ENCODE results near the gene MROH2A. TPM values are rescaled to one million over a fixed set of nuclear protein-coding genes. Genes with fewer than 3 reads are reported as not detected.

The MROH2A gene
- total RNA-seq, 1 donor from 2014 or later, result 0.31 TPM

- no peak for TF ChIP-seq CTCF (IDR thresholded peaks at IDR 0.05; ENCODE audit: unreplicated experiment)
- Mint-ChIP-seq H3K27me3 (ENCODE audit: unreplicated experiment) (peaks cover 2% of the 10 kb centered on the region), H3K36me3 (ENCODE audit: low read depth, unreplicated experiment) (no peaks in the 10 kb centered on the region), H3K4me1 (ENCODE audit: unreplicated experiment) (peaks cover 6% of the 10 kb centered on the region), H3K9me3 (ENCODE audit: unreplicated experiment) (no peaks in the 10 kb centered on the region), H3K4me3 (ENCODE audit: unreplicated experiment) (no peak overlapping the region), H3K27ac (ENCODE audit: unreplicated experiment) (no peak overlapping the region)
- no peak for DNase-seq (ENCODE audit: low spot score)
Measured at GRCh38 chr2:233858331-233858730, 80.2 kb downstream of the MROH2A start.

GRCh38 chr2:233862261-233862768 lies 84.2 kb downstream of the MROH2A start:
- H3K9me3 Mint-ChIP-seq (ENCODE audit: unreplicated experiment), result no peaks in the 10 kb centered on the region
- peaks cover 6% of the 10 kb centered on the region for H3K36me3 Mint-ChIP-seq (ENCODE audit: low read depth, unreplicated experiment)

GRCh38 chr2:233865838-233866237 lies 87.7 kb downstream of the MROH2A start:
- Mint-ChIP-seq H3K4me3 (ENCODE audit: unreplicated experiment) (no peak overlapping the region), H3K9me3 (ENCODE audit: unreplicated experiment) (no peaks in the 10 kb centered on the region)

More at GRCh38 chr2:233862261-233862768, 84.2 kb downstream of the MROH2A start:
- Mint-ChIP-seq H3K27ac (ENCODE audit: unreplicated experiment) (no peak overlapping the region), H3K27me3 (ENCODE audit: unreplicated experiment) (peaks cover 1% of the 10 kb centered on the region), H3K4me1 (ENCODE audit: unreplicated experiment) (no peaks in the 10 kb centered on the region), H3K4me3 (ENCODE audit: unreplicated experiment) (no peak overlapping the region)
- DNase-seq (ENCODE audit: low spot score), result no peak
- no peak for TF ChIP-seq CTCF (IDR thresholded peaks at IDR 0.05; ENCODE audit: unreplicated experiment)

GRCh38 chr2:233866479-233866878 lies 88.3 kb downstream of the MROH2A start:
- no peak for DNase-seq (ENCODE audit: low spot score)
- TF ChIP-seq CTCF (IDR thresholded peaks at IDR 0.05; ENCODE audit: unreplicated experiment), result no peak
- Mint-ChIP-seq H3K4me1 (ENCODE audit: unreplicated experiment) (no peaks in the 10 kb centered on the region), H3K4me3 (ENCODE audit: unreplicated experiment) (peak overlapping the region; percentile 92), H3K27me3 (ENCODE audit: unreplicated experiment) (peaks cover 1% of the 10 kb centered on the region), H3K9me3 (ENCODE audit: unreplicated experiment) (no peaks in the 10 kb centered on the region), H3K36me3 (ENCODE audit: low read depth, unreplicated experiment) (peaks cover 6% of the 10 kb centered on the region), H3K27ac (ENCODE audit: unreplicated experiment) (no peak overlapping the region)

More at GRCh38 chr2:233865838-233866237, 87.7 kb downstream of the MROH2A start:
- DNase-seq (ENCODE audit: low spot score), result no peak
- TF ChIP-seq CTCF (IDR thresholded peaks at IDR 0.05; ENCODE audit: unreplicated experiment), result peak; percentile 77
- Mint-ChIP-seq H3K4me1 (ENCODE audit: unreplicated experiment) (no peaks in the 10 kb centered on the region), H3K27me3 (ENCODE audit: unreplicated experiment) (peaks cover 1% of the 10 kb centered on the region), H3K36me3 (ENCODE audit: low read depth, unreplicated experiment) (peaks cover 6% of the 10 kb centered on the region), H3K27ac (ENCODE audit: unreplicated experiment) (no peak overlapping the region)

GRCh38 chr2:233867993-233868532 lies 89.9 kb downstream of the MROH2A start, which contains the start of gene MSL3B:
Gene MSL3B (minus strand): TSS chr2:233868386.
- peak within 1 kb of the TSS; percentile 75 for H3K27ac Mint-ChIP-seq (ENCODE audit: unreplicated experiment)
- peak within 1 kb of the TSS; percentile 92 for H3K4me3 Mint-ChIP-seq (ENCODE audit: unreplicated experiment)
- TF ChIP-seq CTCF (IDR thresholded peaks at IDR 0.05; ENCODE audit: unreplicated experiment), result no peak
- H3K36me3 Mint-ChIP-seq (ENCODE audit: low read depth, unreplicated experiment), result peaks cover 6% of the 10 kb centered on the region
- DNase-seq (ENCODE audit: low spot score), result peak; percentile 48
- no peaks in the 10 kb centered on the region for H3K4me1 Mint-ChIP-seq (ENCODE audit: unreplicated experiment)
- no peaks in the 10 kb centered on the region for H3K9me3 Mint-ChIP-seq (ENCODE audit: unreplicated experiment)
- H3K27me3 Mint-ChIP-seq (ENCODE audit: unreplicated experiment), result peaks cover 1% of the 10 kb centered on the region

All from endothelial cell (in vitro differentiated cells).